Common myeloid progenitor, CD34-positive (primary cell): ENCODE data around the gene RSPH1.

Source experiments
- CTCF ChIA-PET: fragments of 350-600 bp; sonication (Branson Sonifier 250); formaldehyde crosslinking; loops from one replicate; lab custom pipeline; 2021; ENCODE audit warnings: antibody characterized with exemption; lab: Charles Lee
- POLR2A ChIA-PET: fragments of 350-600 bp; sonication (Branson Sonifier 250); formaldehyde crosslinking; loops from one replicate; lab custom pipeline; 2021; ENCODE audit warnings: antibody characterized with exemption; lab: Charles Lee
- DNase-seq, 3 donors: peaks; one replicate each; pipeline versions ENCODE4 v3.0.0 to v3.0.0-alpha.2; 2013
- H3K27ac ChIP-seq, 2 experiments: 1 replicate in 1 of 2; 2 replicates in 1 of 2; pipeline ENCODE4 v1.7.0; 2013; ENCODE audit warnings: inconsistent platforms in 2 of 2, low read length in 2 of 2, mild to moderate bottlenecking in 2 of 2, low read depth in 1 of 2, moderate library complexity in 1 of 2; ENCODE audit not compliant: severe bottlenecking in 2 of 2, insufficient read depth in 1 of 2, poor library complexity in 1 of 2
- H3K27me3 ChIP-seq, 5 experiments: replicated peaks in 2 of 5; 1 replicate in 3 of 5; 2 replicates in 2 of 5; pipeline versions ENCODE4 v1.6.1 to v1.7.0; 2013; ENCODE audit warnings: low read length in 4 of 5, mild to moderate bottlenecking in 2 of 5, moderate library complexity in 2 of 5, inconsistent platforms in 1 of 5; ENCODE audit not compliant: insufficient read depth in 5 of 5, control insufficient read depth in 4 of 5
- H3K36me3 ChIP-seq, 4 experiments: 1 replicate in 2 of 4; 2 replicates in 2 of 4; pipeline versions ENCODE4 v1.6.1 to v1.7.0; 2013; ENCODE audit warnings: low read length in 3 of 4, control low read depth in 1 of 4, mild to moderate bottlenecking in 1 of 4; ENCODE audit not compliant: control insufficient read depth in 4 of 4, insufficient read depth in 4 of 4
- H3K4me1 ChIP-seq, 4 experiments: 1 replicate in 3 of 4; 2 replicates in 1 of 4; pipeline versions ENCODE4 v1.6.1 to v1.7.1; 2013; ENCODE audit warnings: low read length in 3 of 4, mild to moderate bottlenecking in 3 of 4, control low read depth in 1 of 4, inconsistent platforms in 1 of 4, moderate library complexity in 1 of 4; ENCODE audit not compliant: control insufficient read depth in 4 of 4, insufficient read depth in 4 of 4; ENCODE audit errors: control extremely low read depth in 1 of 4
- H3K4me3 ChIP-seq, 7 experiments: 1 replicate in 4 of 7; 2 replicates in 3 of 7; pipeline versions ENCODE4 v1.5.1 to v1.7.0; 2013; ENCODE audit warnings: mild to moderate bottlenecking in 7 of 7, low read length in 6 of 7, moderate library complexity in 6 of 7, inconsistent platforms in 2 of 7, low read depth in 2 of 7, control low read depth in 1 of 7; ENCODE audit not compliant: insufficient read depth in 4 of 7, control insufficient read depth in 1 of 7; ENCODE audit errors: extremely low read depth in 1 of 7
- H3K9me3 ChIP-seq, 5 experiments: 1 replicate in 4 of 5; 2 replicates in 1 of 5; pipeline versions ENCODE4 v1.6.1 to v1.7.1; 2013; ENCODE audit warnings: low read length in 4 of 5, mild to moderate bottlenecking in 2 of 5, inconsistent platforms in 1 of 5, low read depth in 1 of 5, moderate library complexity in 1 of 5; ENCODE audit not compliant: control insufficient read depth in 4 of 5, insufficient read depth in 2 of 5; ENCODE audit errors: control extremely low read depth in 1 of 5
- WGBS: methylation state at CpG from one replicate; pipeline ENCODE4 v1.1.5; 2013; ENCODE audit not compliant: insufficient coverage; 5-methylcytosine and 5-hydroxymethylcytosine counted together

The RSPH1 gene

DNA sequence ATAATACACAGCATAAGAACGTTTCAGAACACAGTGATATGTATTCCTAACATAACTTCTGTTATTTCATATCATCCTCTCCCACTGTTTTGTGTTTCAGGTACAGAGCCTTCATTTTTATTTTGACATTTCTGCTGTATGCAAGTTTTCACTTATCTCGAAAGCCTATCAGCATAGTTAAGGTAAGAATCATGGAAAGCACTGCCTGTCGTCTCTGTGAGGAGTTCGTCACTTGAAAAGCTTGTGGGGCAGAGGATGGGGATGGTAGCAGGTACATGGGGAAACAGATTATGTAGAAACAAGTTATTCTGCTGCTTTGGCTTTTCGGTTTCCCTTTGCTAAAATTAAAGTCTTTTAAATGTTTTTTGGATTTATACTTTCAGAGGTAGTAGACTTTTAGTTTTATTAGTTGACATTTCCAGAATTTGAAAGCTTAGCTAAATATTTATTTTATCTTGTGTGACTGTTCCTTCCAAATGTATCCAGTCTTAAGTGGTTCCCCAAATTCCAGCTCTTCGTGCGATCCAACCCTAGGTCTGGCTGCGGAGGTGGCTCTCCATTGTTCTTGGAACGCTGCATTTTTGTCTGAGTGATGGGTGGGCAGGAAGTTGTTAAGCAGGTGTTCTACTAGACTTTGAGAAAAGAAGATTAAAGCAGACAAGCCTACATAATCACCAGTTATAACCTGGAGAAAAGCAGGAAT, 29.8 kb upstream of the RSPH1 start:
- peak overlapping the region in 2 of 7 experiments; percentile 40 to 59 for H3K4me3 ChIP-seq
- no peak for DNase-seq
- peaks cover 8 to 41% (median 34%) of the 10 kb centered on the region in 4 experiments for H3K36me3 ChIP-seq
- ChIA-PET POLR2A (no interaction called here), CTCF (interaction anchor here (1.0 to 3.9 kb wide), 6 partner anchors 10 to 61 kb away, joined by 3 to 25 read pairs (median 4); partner anchors contain the start of gene SLC37A1)
- WGBS, result 77% methylated on average over 4 of the region's 9 CpGs
- no peaks in the 10 kb centered on the region for H3K9me3 ChIP-seq
- peak overlapping the region; percentile 11 to 90 for H3K27ac ChIP-seq
- H3K27me3 ChIP-seq, result no peaks in the 10 kb centered on the region
- peaks cover 7 to 86% (median 54%) of the 10 kb centered on the region in 4 experiments for H3K4me1 ChIP-seq

DNA sequence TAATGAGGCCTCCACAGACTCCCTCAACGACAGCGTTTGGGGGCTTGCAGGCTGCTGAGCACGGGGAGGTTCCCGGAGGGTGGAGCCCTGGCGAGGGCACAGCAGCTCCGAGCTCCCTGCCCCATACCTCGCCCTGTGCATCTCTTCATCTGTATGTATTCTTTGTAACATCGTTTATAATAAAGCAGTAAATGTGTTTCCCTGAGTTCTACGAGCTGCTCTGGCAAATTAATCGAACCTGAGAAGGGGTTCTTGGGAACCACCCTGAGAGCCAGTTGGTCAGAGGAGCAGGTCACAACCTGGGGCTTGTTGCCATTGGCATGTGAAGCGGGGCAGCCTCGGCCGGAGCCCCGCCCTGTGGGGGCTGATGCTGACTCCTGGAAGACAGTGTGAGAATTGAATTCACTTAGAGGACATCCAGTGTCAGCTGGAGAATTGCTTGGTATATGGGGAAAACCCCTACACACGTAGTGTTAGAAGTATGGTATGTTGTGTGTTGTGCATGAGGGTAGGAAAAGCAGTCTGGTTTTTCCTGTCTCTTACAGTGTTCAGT, 29.1 kb upstream of the RSPH1 start:
- peak overlapping the region; percentile 90 for H3K27ac ChIP-seq
- WGBS, result 44% methylated on average over 10 of the region's 15 CpGs

DNA sequence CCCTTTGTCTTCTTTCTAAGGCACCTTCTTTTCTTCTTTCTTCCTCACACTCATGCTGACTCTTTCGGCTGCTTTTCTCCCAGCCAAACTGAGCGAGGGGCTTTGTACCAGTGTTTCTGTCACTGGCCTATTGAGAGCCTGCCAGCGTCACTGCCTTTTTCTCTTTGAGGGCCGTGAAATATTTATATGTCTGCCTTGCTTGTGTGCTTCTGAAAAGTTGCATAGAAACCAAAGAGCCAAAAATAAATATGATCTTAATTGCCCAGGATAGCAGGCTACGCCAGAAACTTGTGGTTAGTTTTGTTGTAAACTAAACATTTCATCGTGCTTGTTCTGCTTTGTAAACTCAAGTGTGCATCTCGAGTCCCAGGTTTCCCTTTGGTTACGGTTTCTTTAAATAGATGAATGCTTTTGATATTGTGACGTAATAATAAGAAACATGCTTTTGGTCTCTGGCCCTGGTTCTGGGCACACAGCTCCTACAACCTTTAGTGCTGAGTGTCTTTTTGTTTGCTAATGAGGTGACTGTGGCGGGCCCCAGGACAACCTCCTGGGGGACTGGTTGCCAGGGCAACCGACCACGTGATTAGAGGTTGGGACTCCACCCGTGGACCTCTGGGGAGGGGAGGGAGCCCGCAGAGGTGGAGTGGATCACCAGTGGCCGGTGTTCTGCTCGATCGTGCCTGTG, 28.5 kb upstream of the RSPH1 start:
- peak overlapping the region; percentile 90 for H3K27ac ChIP-seq
- 3% methylated on average over 11 of the region's 17 CpGs for WGBS
- POLR2A ChIA-PET, result no interaction called here
- no peaks in the 10 kb centered on the region for H3K9me3 ChIP-seq
- H3K4me3 ChIP-seq, result peak overlapping the region in 3 of 7 experiments; percentile 15 to 59 (median 40)
- H3K27me3 ChIP-seq, result no peaks in the 10 kb centered on the region
- peaks cover 13 to 45% (median 35%) of the 10 kb centered on the region in 4 experiments for H3K36me3 ChIP-seq
- peak; percentile 74 to 96 (median 94) for DNase-seq
- CTCF ChIA-PET, result interaction anchor here (1.0 to 3.9 kb wide), 5 partner anchors 8 to 12 kb away, joined by 3 to 25 read pairs (median 4); partner anchors contain the start of gene SLC37A1
- peaks cover 7 to 85% (median 56%) of the 10 kb centered on the region in 4 experiments for H3K4me1 ChIP-seq

More for the DNA sequence above, 29.1 kb upstream of the RSPH1 start:
- Histone ChIP-seq H3K4me1 (peaks cover 7 to 85% (median 56%) of the 10 kb centered on the region in 4 experiments), H3K27me3 (no peaks in the 10 kb centered on the region), H3K9me3 (no peaks in the 10 kb centered on the region), H3K4me3 (peak overlapping the region in 3 of 7 experiments; percentile 15 to 59 (median 40)), H3K36me3 (peaks cover 10 to 40% (median 36%) of the 10 kb centered on the region in 4 experiments)
- CTCF ChIA-PET, result interaction anchor here (1.0 to 3.9 kb wide), 5 partner anchors 10 to 60 kb away, joined by 3 to 25 read pairs (median 3); partner anchors contain the start of gene SLC37A1
- peak in 1 of 3 donors; percentile 29 for DNase-seq
- POLR2A ChIA-PET, result no interaction called here

DNA sequence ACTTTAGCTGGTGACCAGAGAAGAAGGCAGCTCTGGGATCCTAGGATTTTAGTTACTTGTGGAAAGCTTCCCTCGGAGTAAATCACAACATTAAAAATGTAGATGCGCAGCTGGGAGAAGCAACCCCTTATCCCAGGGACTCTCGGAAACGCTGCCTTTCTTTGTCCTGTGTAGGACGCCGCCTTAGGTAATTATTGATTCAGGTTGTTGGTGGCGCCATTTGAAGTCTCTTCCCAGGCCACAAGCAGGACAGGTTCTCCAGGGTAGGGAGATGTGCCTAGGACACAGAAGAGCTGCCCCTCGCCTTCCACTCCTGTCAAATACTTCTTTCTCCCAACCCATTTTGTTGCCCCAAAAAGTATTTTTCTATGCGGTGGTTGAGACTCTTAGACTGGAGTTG, 27.9 kb upstream of the RSPH1 start:
- H3K4me3 ChIP-seq, result peak overlapping the region in 2 of 7 experiments; percentile 40 to 59
- peaks cover 13 to 51% (median 38%) of the 10 kb centered on the region in 4 experiments for H3K36me3 ChIP-seq
- CTCF ChIA-PET, result interaction anchor here (1.0 to 1.9 kb wide), 4 partner anchors 9 to 57 kb away, joined by 4 to 7 read pairs (median 4); partner anchors contain the start of gene SLC37A1
- H3K9me3 ChIP-seq, result no peaks in the 10 kb centered on the region
- H3K27me3 ChIP-seq, result no peaks in the 10 kb centered on the region
- 84% methylated on average over 7 of the region's 9 CpGs for WGBS
- no peak for DNase-seq
- peak overlapping the region; percentile 90 for H3K27ac ChIP-seq
- H3K4me1 ChIP-seq, result peaks cover 7 to 84% (median 55%) of the 10 kb centered on the region in 4 experiments
- POLR2A ChIA-PET, result interaction anchor here (0.7 to 0.8 kb wide), 2 partner anchors 10 to 507 kb away, joined by 3 to 4 read pairs; partner anchors contain the start of gene SLC37A1

DNA sequence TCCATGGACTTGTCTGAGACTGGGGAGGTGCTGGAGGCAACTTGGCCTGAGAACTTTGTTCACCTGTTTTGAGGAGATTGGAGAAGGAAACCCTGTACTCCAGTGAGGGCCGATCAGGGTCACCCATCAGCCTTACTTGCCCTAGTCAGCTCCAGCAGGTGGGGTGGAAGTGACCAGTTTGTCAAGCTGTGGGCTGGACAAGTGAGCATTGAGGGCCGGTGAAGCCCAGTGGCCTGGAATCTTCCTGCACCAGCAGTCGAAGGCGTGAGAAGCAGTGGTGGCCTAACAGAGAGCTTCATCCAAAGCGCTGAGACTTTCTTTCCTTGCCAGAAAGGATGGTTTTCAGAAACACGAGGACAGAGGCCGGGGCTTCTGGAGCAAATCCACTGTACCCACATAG, 27.2 kb upstream of the RSPH1 start:
- POLR2A ChIA-PET, result interaction anchor here (0.7 to 0.8 kb wide), 2 partner anchors 9 to 508 kb away, joined by 3 to 4 read pairs; partner anchors contain the start of gene SLC37A1
- peaks cover 13 to 58% (median 41%) of the 10 kb centered on the region in 4 experiments for H3K36me3 ChIP-seq
- H3K4me3 ChIP-seq, result no peak overlapping the region
- H3K9me3 ChIP-seq, result no peaks in the 10 kb centered on the region
- WGBS, result 100% methylated on average over 5 of the region's 7 CpGs
- peak overlapping the region; percentile 90 for H3K27ac ChIP-seq
- peaks cover 7 to 77% (median 50%) of the 10 kb centered on the region in 4 experiments for H3K4me1 ChIP-seq
- CTCF ChIA-PET, result interaction anchor here (1.0 to 1.9 kb wide), 5 partner anchors 9 to 57 kb away, joined by 4 to 7 read pairs (median 4); partner anchors contain the start of gene SLC37A1
- DNase-seq, result no peak
- no peaks in the 10 kb centered on the region for H3K27me3 ChIP-seq

DNA sequence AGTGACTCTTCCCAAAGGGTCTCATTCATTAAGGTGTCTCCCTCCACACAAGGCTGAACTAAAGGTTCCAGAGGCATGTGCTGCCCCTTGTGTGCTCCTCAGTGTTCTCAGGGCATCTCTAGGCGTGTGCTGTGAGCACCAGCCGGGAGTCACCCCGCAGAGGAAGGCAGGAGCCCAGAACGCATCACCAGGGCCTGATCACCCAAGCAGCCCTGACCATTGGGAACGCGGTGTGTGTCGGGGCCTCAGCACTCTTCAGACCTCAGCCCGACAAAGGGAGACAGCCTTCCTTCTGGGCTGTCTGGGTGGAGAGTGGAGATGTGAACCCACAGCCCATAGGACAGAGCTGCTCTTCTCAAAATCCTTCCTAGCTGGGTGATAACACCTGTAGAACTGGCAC, 26.7 kb upstream of the RSPH1 start:
- ChIA-PET POLR2A (no interaction called here), CTCF (interaction anchor here (0.9 to 1.9 kb wide), 5 partner anchors 8 to 61 kb away, joined by 3 to 7 read pairs (median 4); partner anchors contain the start of gene SLC37A1)
- peaks cover 13 to 60% (median 44%) of the 10 kb centered on the region in 4 experiments for H3K36me3 ChIP-seq
- peak overlapping the region; percentile 28 to 90 for H3K27ac ChIP-seq
- H3K4me3 ChIP-seq, result no peak overlapping the region
- DNase-seq, result no peak
- WGBS, result 89% methylated on average over 5 of the region's 8 CpGs
- H3K27me3 ChIP-seq, result no peaks in the 10 kb centered on the region
- H3K9me3 ChIP-seq, result no peaks in the 10 kb centered on the region
- H3K4me1 ChIP-seq, result peaks cover 7 to 73% (median 46%) of the 10 kb centered on the region in 4 experiments
